GM15510 (cell line): ENCODE data around the gene EPB41L4B.

Experiments
- POLR2A ChIP-seq: IDR thresholded peaks from 3 replicates; pipeline ENCODE4 v1.6.1; 2011; ENCODE audit warnings: borderline replicate concordance; ENCODE audit not compliant: insufficient read length; ENCODE audit errors: extremely low read depth

The EPB41L4B gene

GRCh38 chr9:109269839-109270238 is 51.0 kb downstream of the EPB41L4B start:
- no peak for TF ChIP-seq POLR2A

- no peak for TF ChIP-seq POLR2A
Measured at GRCh38 chr9:109269081-109269480, 51.8 kb downstream of the EPB41L4B start.

- no peak for TF ChIP-seq POLR2A
Measured at GRCh38 chr9:109267555-109267954, 53.3 kb downstream of the EPB41L4B start.

GRCh38 chr9:109264877-109265587 is 55.8 kb downstream of the EPB41L4B start:
- no peak for TF ChIP-seq POLR2A

GRCh38 chr9:109263358-109263757 is 57.5 kb downstream of the EPB41L4B start:
- no peak for TF ChIP-seq POLR2A

- no peak for TF ChIP-seq POLR2A
Measured at GRCh38 chr9:109258481-109259302, 62.2 kb downstream of the EPB41L4B start.

GRCh38 chr9:109256336-109256735 is 64.5 kb downstream of the EPB41L4B start:
- no peak for TF ChIP-seq POLR2A

- TF ChIP-seq POLR2A = no peak
Measured at GRCh38 chr9:109255394-109255793, 65.5 kb downstream of the EPB41L4B start.

GRCh38 chr9:109254317-109254716 is 66.5 kb downstream of the EPB41L4B start:
- no peak for TF ChIP-seq POLR2A

- no peak for TF ChIP-seq POLR2A
Measured at GRCh38 chr9:109253637-109254284, 67.1 kb downstream of the EPB41L4B start.

- TF ChIP-seq POLR2A = no peak
Measured at GRCh38 chr9:109253241-109253636, 67.6 kb downstream of the EPB41L4B start.

GRCh38 chr9:109252291-109252690 is 68.6 kb downstream of the EPB41L4B start:
- no peak for TF ChIP-seq POLR2A

GRCh38 chr9:109251776-109252106 is 69.1 kb downstream of the EPB41L4B start:
- TF ChIP-seq POLR2A = no peak

- no peak for TF ChIP-seq POLR2A
Measured at GRCh38 chr9:109251080-109251775, 69.6 kb downstream of the EPB41L4B start.

GRCh38 chr9:109250771-109251079 is 70.1 kb downstream of the EPB41L4B start:
- TF ChIP-seq POLR2A = no peak
